ENCODE measurements around the gene KRT75.

GRCh38 chr12:52461693-52462092, 27.5 kb upstream of the KRT75 start:
- TF ChIP-seq TEAD4 (IDR thresholded peaks at IDR 0.05) (no peak), EGR1 (IDR thresholded peaks at IDR 0.05) (no peak), EP300 (IDR thresholded peaks at IDR 0.05; ENCODE audit: borderline replicate concordance) (no peak), TAF1 (IDR thresholded peaks at IDR 0.05; ENCODE audit: low read depth) (no peak), ZBTB7A (IDR thresholded peaks at IDR 0.05; ENCODE audit: low read depth) (no peak), REST (IDR thresholded peaks at IDR 0.05; ENCODE audit: low read depth) (no peak), MAX (IDR thresholded peaks at IDR 0.05) (no peak), YY1 (IDR thresholded peaks at IDR 0.05; ENCODE audit: low read depth) (no peak), FOXM1 (IDR thresholded peaks at IDR 0.05; ENCODE audit: borderline replicate concordance, low read depth) (no peak), TCF12 (IDR thresholded peaks at IDR 0.05; ENCODE audit: low read depth) (no peak), CREB1 (IDR thresholded peaks at IDR 0.05; ENCODE audit: low read depth) (no peak), RAD21 (IDR thresholded peaks at IDR 0.05; ENCODE audit: low read depth) (no peak)

Data from Ishikawa (cell line).